ENCODE measurements around the gene HOXB5. TPM values are rescaled to one million over a fixed set of nuclear protein-coding genes. Genes with fewer than 3 reads are reported as not detected.

The HOXB5 gene
- total RNA-seq (0.27 and 0.36 TPM in 2 replicates), polyA plus RNA-seq (3.3 and 4.4 TPM in 2 replicates)

GRCh38 chr17:48593126-48593829 is at the start of gene HOXB5:
Gene HOXB5, minus strand, starts transcription at chr17:48593779. Its CDS starts 97 bp downstream, at chr17:48593682.
- Histone ChIP-seq H4K20me1 (ENCODE audit: insufficient read depth, poor library complexity, severe bottlenecking) (no peaks in the 10 kb centered on the region), H3K4me3 (peak within 1 kb of the TSS; percentile 15), H3K9me3 (ENCODE audit: low read depth) (no peaks in the 10 kb centered on the region), H3K4me1 (ENCODE audit: insufficient read depth) (peaks cover 4% of the 10 kb centered on the region), H3K79me2 (no peaks in the 10 kb centered on the region), H3K27me3 (peaks cover 94% of the 10 kb centered on the region), H3K36me3 (replicated peaks; ENCODE audit: insufficient read depth, low read depth) (no peaks in the 10 kb centered on the region), H3K4me2 (peak within 1 kb of the TSS; percentile 92), H2AFZ (no peak within 1 kb of the TSS), H3K27ac (peak within 1 kb of the TSS; percentile 57), H3K9me2 (replicated peaks; ENCODE audit: insufficient read depth) (no peaks in the 10 kb centered on the region)
- 4% methylated on average over 50 of the region's 50 CpGs for WGBS (ENCODE audit: low lambda C conversion rate, missing lambda C conversion rate)
- DNase-seq (ENCODE audit: low spot score) = peak; percentile 27
- TF ChIP-seq EZH2 (IDR thresholded peaks at IDR 0.05; ENCODE audit: borderline replicate concordance) = peak; percentile 14
- no peak for TF ChIP-seq CTCF (IDR thresholded peaks at IDR 0.05; ENCODE audit: poor library complexity)
- peak; percentile 55 for TF ChIP-seq EZH2phosphoT487 (IDR thresholded peaks at IDR 0.05; ENCODE audit: low read depth, severe bottlenecking, unreplicated experiment)

GRCh38 chr17:48642843-48643696 is 49.5 kb upstream of the HOXB5 start:
- 33% methylated on average over 23 of the region's 23 CpGs for whole genome bisulfite sequencing (ENCODE audit: low lambda C conversion rate, missing lambda C conversion rate)
- Histone ChIP-seq H3K27me3 (peaks cover 99% of the 10 kb centered on the region), H3K36me3 (replicated peaks; ENCODE audit: insufficient read depth, low read depth) (no peaks in the 10 kb centered on the region), H3K27ac (no peak overlapping the region), H3K9me2 (replicated peaks; ENCODE audit: insufficient read depth) (no peaks in the 10 kb centered on the region), H2AFZ (no peak overlapping the region), H3K9me3 (ENCODE audit: low read depth) (no peaks in the 10 kb centered on the region), H3K4me2 (no peak overlapping the region), H4K20me1 (ENCODE audit: insufficient read depth, poor library complexity, severe bottlenecking) (no peaks in the 10 kb centered on the region), H3K79me2 (no peaks in the 10 kb centered on the region), H3K4me3 (no peak overlapping the region), H3K4me1 (ENCODE audit: insufficient read depth) (no peaks in the 10 kb centered on the region)
- no peak for DNase-seq (ENCODE audit: low spot score)
- no peak for TF ChIP-seq CTCF (IDR thresholded peaks at IDR 0.05; ENCODE audit: poor library complexity)
- peak; percentile 4 for TF ChIP-seq EZH2 (IDR thresholded peaks at IDR 0.05; ENCODE audit: borderline replicate concordance)

- Histone ChIP-seq H3K4me1 (ENCODE audit: insufficient read depth) (no peaks in the 10 kb centered on the region), H3K27me3 (peaks cover 99% of the 10 kb centered on the region), H3K9me3 (ENCODE audit: low read depth) (no peaks in the 10 kb centered on the region), H2AFZ (no peak overlapping the region), H3K4me2 (peak overlapping the region; percentile 25), H3K79me2 (no peaks in the 10 kb centered on the region), H3K36me3 (replicated peaks; ENCODE audit: insufficient read depth, low read depth) (no peaks in the 10 kb centered on the region), H3K9me2 (replicated peaks; ENCODE audit: insufficient read depth) (no peaks in the 10 kb centered on the region), H3K4me3 (no peak overlapping the region), H4K20me1 (ENCODE audit: insufficient read depth, poor library complexity, severe bottlenecking) (no peaks in the 10 kb centered on the region), H3K27ac (no peak overlapping the region)
- TF ChIP-seq EZH2 (IDR thresholded peaks at IDR 0.05; ENCODE audit: borderline replicate concordance) (peak; percentile 77), EZH2phosphoT487 (IDR thresholded peaks at IDR 0.05; ENCODE audit: low read depth, severe bottlenecking, unreplicated experiment) (no peak)
- DNase-seq (ENCODE audit: low spot score) = no peak
- 6% methylated on average over 57 of the region's 58 CpGs for WGBS (ENCODE audit: low lambda C conversion rate, missing lambda C conversion rate)
Measured at GRCh38 chr17:48642059-48642842, 48.7 kb upstream of the HOXB5 start.
